ENCODE data around the gene RTN1. TPM values are rescaled to one million over a fixed set of nuclear protein-coding genes. Genes with fewer than 3 reads are reported as not detected.
A peak's percentile ranks its signal among the peaks of the same experiment; 100 is the strongest.

Gene RTN1
- total RNA-seq, 6 donors from 2014 or later: 6.3 to 15.6 (median 10.7) TPM

GRCh38 chr14:59832653-59833294, 37.8 kb downstream of the RTN1 start:
- Histone ChIP-seq H3K27me3 (no peaks in the 10 kb centered on the region), H3K4me1 (no peaks in the 10 kb centered on the region), H3K27ac (no peak overlapping the region), H3K36me3 (no peaks in the 10 kb centered on the region), H3K9me3 (no peaks in the 10 kb centered on the region), H3K4me3 (no peak overlapping the region)
- no peak for DNase-seq
- WGBS, 2 donors: 78 to 93% methylated on average over 2 of the region's 2 CpGs
- ATAC-seq (ENCODE audit: low FRiP score in 2 of 2): no peak
- no peak for TF ChIP-seq POLR2A (IDR thresholded peaks at IDR 0.05)
- no peak for TF ChIP-seq POLR2AphosphoS5 (IDR thresholded peaks at IDR 0.05)
- TF ChIP-seq, protein P1, sequence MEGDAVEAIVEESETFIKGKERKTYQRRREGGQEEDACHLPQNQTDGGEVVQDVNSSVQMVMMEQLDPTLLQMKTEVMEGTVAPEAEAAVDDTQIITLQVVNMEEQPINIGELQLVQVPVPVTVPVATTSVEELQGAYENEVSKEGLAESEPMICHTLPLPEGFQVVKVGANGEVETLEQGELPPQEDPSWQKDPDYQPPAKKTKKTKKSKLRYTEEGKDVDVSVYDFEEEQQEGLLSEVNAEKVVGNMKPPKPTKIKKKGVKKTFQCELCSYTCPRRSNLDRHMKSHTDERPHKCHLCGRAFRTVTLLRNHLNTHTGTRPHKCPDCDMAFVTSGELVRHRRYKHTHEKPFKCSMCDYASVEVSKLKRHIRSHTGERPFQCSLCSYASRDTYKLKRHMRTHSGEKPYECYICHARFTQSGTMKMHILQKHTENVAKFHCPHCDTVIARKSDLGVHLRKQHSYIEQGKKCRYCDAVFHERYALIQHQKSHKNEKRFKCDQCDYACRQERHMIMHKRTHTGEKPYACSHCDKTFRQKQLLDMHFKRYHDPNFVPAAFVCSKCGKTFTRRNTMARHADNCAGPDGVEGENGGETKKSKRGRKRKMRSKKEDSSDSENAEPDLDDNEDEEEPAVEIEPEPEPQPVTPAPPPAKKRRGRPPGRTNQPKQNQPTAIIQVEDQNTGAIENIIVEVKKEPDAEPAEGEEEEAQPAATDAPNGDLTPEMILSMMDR (IDR thresholded peaks at IDR 0.05): no peak
- TF ChIP-seq EP300 (IDR thresholded peaks at IDR 0.05): no peak

DNA sequence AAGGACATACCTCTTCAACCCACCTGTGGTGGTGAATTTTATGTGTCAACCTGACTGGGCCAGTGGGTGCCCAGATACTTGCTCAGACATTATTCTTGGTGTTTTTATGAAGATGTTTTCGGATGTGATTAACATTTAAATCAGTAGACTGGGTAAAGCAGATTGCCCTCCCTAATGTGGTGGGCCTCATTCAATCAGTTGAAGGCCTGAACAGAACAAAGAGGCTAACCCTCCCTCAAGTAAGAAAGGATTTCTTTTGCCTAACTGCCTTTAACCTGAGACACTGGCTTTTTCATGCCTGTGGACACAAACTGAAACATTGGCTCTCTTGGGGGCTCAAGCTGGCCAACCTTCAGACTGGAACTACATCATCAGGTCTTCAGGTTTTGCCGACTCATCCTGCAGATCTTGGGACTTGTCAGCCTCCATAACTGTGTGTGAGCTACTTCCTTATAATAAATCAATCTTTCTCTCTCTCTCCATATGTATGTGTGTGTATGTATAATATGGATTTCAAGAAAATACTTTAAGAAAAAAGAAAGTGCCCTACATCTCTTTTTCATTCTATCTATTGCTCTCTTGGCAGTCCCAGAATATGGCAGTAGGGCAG, 39.4 kb downstream of the RTN1 start:
- TF ChIP-seq POLR2AphosphoS5 (IDR thresholded peaks at IDR 0.05) (no peak), POLR2A (IDR thresholded peaks at IDR 0.05) (no peak), EP300 (IDR thresholded peaks at IDR 0.05) (no peak)
- TF ChIP-seq, protein P1 (IDR thresholded peaks at IDR 0.05): no peak
- Histone ChIP-seq H3K27ac (no peak overlapping the region), H3K4me1 (no peaks in the 10 kb centered on the region), H3K36me3 (no peaks in the 10 kb centered on the region), H3K9me3 (no peaks in the 10 kb centered on the region), H3K27me3 (no peaks in the 10 kb centered on the region), H3K4me3 (no peak overlapping the region)
- WGBS, 2 donors: 64 to 78% methylated on average over 2 of the region's 2 CpGs
- DNase-seq (no peak), ATAC-seq (ENCODE audit: low FRiP score in 2 of 2) (no peak)

DNA sequence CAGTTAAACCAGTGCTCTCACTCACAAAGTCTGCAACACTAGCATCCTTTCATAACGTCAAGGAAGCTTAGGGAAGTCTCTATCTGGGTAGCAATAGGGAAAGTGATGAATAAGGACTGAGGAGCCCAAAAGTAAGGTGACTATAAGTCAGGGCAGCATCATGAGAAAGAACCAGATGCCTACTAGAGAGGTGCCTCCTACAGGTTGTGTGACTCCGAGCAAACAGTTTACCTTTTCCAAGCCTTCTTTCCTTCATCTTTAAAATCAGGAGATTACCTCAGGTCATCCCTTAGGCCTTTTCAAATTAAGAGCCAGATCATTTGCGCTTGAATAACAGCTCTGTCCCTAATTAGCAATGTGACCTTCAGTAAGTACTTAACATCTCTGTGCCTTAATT, 40.2 kb downstream of the RTN1 start:
- H3K9me3 ChIP-seq: no peaks in the 10 kb centered on the region
- TF ChIP-seq, protein P1 (IDR thresholded peaks at IDR 0.05): no peak
- TF ChIP-seq EP300 (IDR thresholded peaks at IDR 0.05): no peak
- TF ChIP-seq POLR2AphosphoS5 (IDR thresholded peaks at IDR 0.05): no peak
- no peak for TF ChIP-seq POLR2A (IDR thresholded peaks at IDR 0.05)
- no peak overlapping the region for H3K4me3 ChIP-seq
- H3K27ac ChIP-seq: no peak overlapping the region
- whole genome bisulfite sequencing, 2 donors: 79 to 83% methylated on average over 3 of the region's 3 CpGs
- no peaks in the 10 kb centered on the region for H3K4me1 ChIP-seq
- DNase-seq: no peak
- ATAC-seq (ENCODE audit: low FRiP score in 2 of 2): no peak
- no peaks in the 10 kb centered on the region for H3K27me3 ChIP-seq
- no peaks in the 10 kb centered on the region for H3K36me3 ChIP-seq

DNA sequence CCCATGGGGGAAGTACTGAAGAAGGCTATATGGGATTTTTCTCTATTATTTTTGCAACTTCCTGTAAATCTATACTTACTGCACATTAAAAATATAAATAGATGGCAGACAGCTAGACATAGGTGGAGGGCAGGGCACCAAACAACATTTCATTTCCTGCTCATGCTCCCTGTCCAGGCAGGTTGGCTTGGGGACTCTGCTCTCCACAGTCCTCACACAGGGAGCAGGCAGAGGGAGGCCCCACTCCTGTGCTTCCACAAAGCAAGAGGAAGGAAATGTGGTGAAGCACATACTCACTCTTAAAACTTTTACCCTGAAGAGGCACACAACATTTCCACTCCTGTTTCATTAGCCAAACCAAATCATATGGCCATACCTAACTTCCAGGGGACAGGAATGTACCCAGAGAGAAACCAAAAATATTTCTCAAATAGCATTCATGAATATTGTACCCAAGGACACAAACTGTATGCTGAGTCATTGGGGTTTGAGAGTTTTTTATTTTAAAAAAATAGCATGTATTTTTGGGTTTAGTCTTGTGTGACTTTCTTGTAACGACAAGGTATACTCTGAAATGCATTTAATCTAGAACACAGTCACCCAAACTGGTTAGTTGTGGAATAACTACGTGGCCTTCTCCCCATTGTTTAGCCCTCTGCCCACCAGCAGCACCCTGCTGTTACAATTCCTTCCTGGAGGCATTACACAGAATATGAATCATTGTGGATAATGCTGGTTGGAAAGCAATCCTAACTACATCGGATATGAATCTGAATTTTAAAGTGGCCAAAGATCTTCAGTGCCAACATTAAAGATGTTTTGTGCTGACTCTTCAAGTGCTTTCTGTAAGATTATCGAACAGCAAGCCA, 40.9 kb downstream of the RTN1 start:
- Histone ChIP-seq H3K27me3 (no peaks in the 10 kb centered on the region), H3K36me3 (no peaks in the 10 kb centered on the region), H3K9me3 (no peaks in the 10 kb centered on the region), H3K27ac (no peak overlapping the region), H3K4me1 (no peaks in the 10 kb centered on the region), H3K4me3 (no peak overlapping the region)
- TF ChIP-seq, protein P1 (IDR thresholded peaks at IDR 0.05): no peak
- no peak for TF ChIP-seq POLR2AphosphoS5 (IDR thresholded peaks at IDR 0.05)
- no peak for TF ChIP-seq EP300 (IDR thresholded peaks at IDR 0.05)
- no peak for TF ChIP-seq POLR2A (IDR thresholded peaks at IDR 0.05)
- ATAC-seq (ENCODE audit: low FRiP score in 2 of 2): peak in 1 of 2 donors; percentile 41
- 63 to 64% methylated on average over 4 of the region's 4 CpGs for WGBS, 2 donors
- DNase-seq: no peak

Measured in upper lobe of left lung (tissue), 6 donors.